Loucy (cell line): Measurements from ENCODE around the gene CTRB1.

Experiments used
- H2AFZ ChIP-seq: fragments of 200-600 bp; sonication (generic); 2 replicates; pipeline ENCODE4 v1.6.0; 2016; ENCODE audit warnings: antibody characterized with exemption, mild to moderate bottlenecking, low read length, moderate library complexity
- H3F3A ChIP-seq: fragments of 200-600 bp; 2 replicates; pipeline ENCODE4 v1.6.0; 2016; ENCODE audit warnings: antibody characterized with exemption, low read depth, mild to moderate bottlenecking
- H3K27me3 ChIP-seq: fragments of 200-600 bp; sonication (generic); 2 replicates; pipeline ENCODE4 v1.6.1; 2014; ENCODE audit warnings: low read length, mild to moderate bottlenecking; ENCODE audit not compliant: insufficient read depth, poor library complexity, severe bottlenecking
- H3K36me3 ChIP-seq: fragments of 200-600 bp; sonication (generic); 2 replicates; pipeline ENCODE4 v1.6.1; 2016; ENCODE audit warnings: low read length; ENCODE audit not compliant: insufficient read depth
- H3K4me1 ChIP-seq: fragments of 200-600 bp; sonication (generic); 2 replicates; pipeline ENCODE4 v1.5.1; 2014; ENCODE audit warnings: low read length, mild to moderate bottlenecking; ENCODE audit not compliant: insufficient read depth, poor library complexity, severe bottlenecking
- H3K4me2 ChIP-seq: fragments of 200-600 bp; sonication (generic); 2 replicates; pipeline ENCODE4 v1.6.0; 2014; ENCODE audit warnings: antibody characterized with exemption, low read length, low read depth, mild to moderate bottlenecking; ENCODE audit not compliant: poor library complexity, severe bottlenecking
- H3K4me3 ChIP-seq: fragments of 200-600 bp; sonication (generic); 2 replicates; pipeline ENCODE4 v1.5.1; 2014; ENCODE audit warnings: low read length, mild to moderate bottlenecking, mixed read lengths; ENCODE audit not compliant: poor library complexity, severe bottlenecking
- H3K79me2 ChIP-seq: fragments of 200-600 bp; sonication (generic); 2 replicates; pipeline ENCODE4 v1.6.1; 2014; ENCODE audit warnings: low read length; ENCODE audit not compliant: insufficient read depth
- H3K9ac ChIP-seq: fragments of 200-600 bp; sonication (generic); 2 replicates; pipeline ENCODE4 v1.6.0; 2014; ENCODE audit warnings: mild to moderate bottlenecking, low read depth, low read length, moderate library complexity; ENCODE audit not compliant: poor library complexity, severe bottlenecking
- H3K9me2 ChIP-seq: fragments of 200-600 bp; sonication (generic); replicated peaks from 2 replicates; pipeline ENCODE4 v1.6.1; 2016; ENCODE audit warnings: low read depth, low read length, mixed read lengths
- H3K9me3 ChIP-seq: fragments of 200-600 bp; sonication (generic); 2 replicates; pipeline ENCODE4 v1.6.1; 2014; ENCODE audit warnings: mild to moderate bottlenecking, antibody characterized with exemption, low read length, low read depth; ENCODE audit not compliant: insufficient read depth
- H4K20me1 ChIP-seq: fragments of 200-600 bp; sonication (generic); 2 replicates; pipeline ENCODE4 v1.6.0; 2014; ENCODE audit warnings: antibody characterized with exemption, low read length, mild to moderate bottlenecking; ENCODE audit not compliant: insufficient read depth, poor library complexity, severe bottlenecking
- CTCF ChIP-seq: fragments of 200-600 bp; sonication (generic); conservative IDR thresholded peaks from 2 replicates; pipeline ENCODE4 v1.5.1; 2014; ENCODE audit warnings: mild to moderate bottlenecking, antibody characterized with exemption, low read length
- EZH2phosphoT487 ChIP-seq: fragments of 200-600 bp; IDR thresholded peaks from 2 replicates; pipeline ENCODE4 v1.6.1; 2018; ENCODE audit warnings: antibody characterized with exemption, mild to moderate bottlenecking, moderate library complexity, borderline replicate concordance

The CTRB1 gene

GRCh38 chr16:75229172-75230031 is 10.6 kb downstream of the CTRB1 start:
- Histone ChIP-seq H3K9me3 (no peaks in the 10 kb centered on the region), H3K9ac (no peak overlapping the region), H3K9me2 (no peaks in the 10 kb centered on the region), H3F3A (no peaks in the 10 kb centered on the region), H3K4me2 (no peak overlapping the region), H3K36me3 (no peaks in the 10 kb centered on the region), H3K4me1 (no peaks in the 10 kb centered on the region), H3K27me3 (no peaks in the 10 kb centered on the region), H3K79me2 (no peaks in the 10 kb centered on the region), H2AFZ (no peak overlapping the region), H4K20me1 (no peaks in the 10 kb centered on the region), H3K4me3 (no peak overlapping the region)
- TF ChIP-seq EZH2phosphoT487 (no peak), CTCF (no peak)

- no peaks in the 10 kb centered on the region for H3K9me3 ChIP-seq
- H3K9ac ChIP-seq: no peak overlapping the region
- H3K79me2 ChIP-seq: no peaks in the 10 kb centered on the region
- H3K4me3 ChIP-seq: no peak overlapping the region
- no peaks in the 10 kb centered on the region for H3K9me2 ChIP-seq
- H2AFZ ChIP-seq: no peak overlapping the region
- H4K20me1 ChIP-seq: no peaks in the 10 kb centered on the region
- TF ChIP-seq CTCF (no peak), EZH2phosphoT487 (no peak)
- no peaks in the 10 kb centered on the region for H3K4me1 ChIP-seq
- H3K4me2 ChIP-seq: no peak overlapping the region
- H3F3A ChIP-seq: no peaks in the 10 kb centered on the region
- no peaks in the 10 kb centered on the region for H3K36me3 ChIP-seq
- no peaks in the 10 kb centered on the region for H3K27me3 ChIP-seq
Measured at GRCh38 chr16:75230471-75231110, 11.8 kb downstream of the CTRB1 start.

- TF ChIP-seq CTCF (no peak), EZH2phosphoT487 (no peak)
- H3K79me2 ChIP-seq: no peaks in the 10 kb centered on the region
- no peaks in the 10 kb centered on the region for H3F3A ChIP-seq
- H3K9me3 ChIP-seq: no peaks in the 10 kb centered on the region
- H4K20me1 ChIP-seq: no peaks in the 10 kb centered on the region
- no peaks in the 10 kb centered on the region for H3K4me1 ChIP-seq
- H3K4me3 ChIP-seq: no peak overlapping the region
- H3K9ac ChIP-seq: no peak overlapping the region
- H3K4me2 ChIP-seq: no peak overlapping the region
- no peak overlapping the region for H2AFZ ChIP-seq
- no peaks in the 10 kb centered on the region for H3K9me2 ChIP-seq
- H3K27me3 ChIP-seq: no peaks in the 10 kb centered on the region
- H3K36me3 ChIP-seq: no peaks in the 10 kb centered on the region
Measured at GRCh38 chr16:75231570-75231969, 12.8 kb downstream of the CTRB1 start.
